Measurements from ENCODE around the gene NCAPD3. TPM values are rescaled to one million over a fixed set of nuclear protein-coding genes. Genes with fewer than 3 reads are reported as not detected.

NCAPD3 gene
- total RNA-seq, 3 donors from 2014 or later (not counting 1 experiment from before 2014, with no cell fraction given), result 27.6 to 33.6 (median 31.2) TPM

- Histone ChIP-seq H3K27ac (ENCODE audit: low read length) (no peak overlapping the region), H3K4me1 (ENCODE audit: control insufficient read depth, insufficient read depth, low read length) (no peaks in the 10 kb centered on the region), H3K9me3 (ENCODE audit: control insufficient read depth, insufficient read depth, low read length) (no peaks in the 10 kb centered on the region), H3K27me3 (ENCODE audit: control insufficient read depth, insufficient read depth, low read length) (no peaks in the 10 kb centered on the region), H3K4me3 (ENCODE audit: low read length) (no peak overlapping the region), H3K36me3 (ENCODE audit: control insufficient read depth, insufficient read depth, low read length) (peaks cover 71% of the 10 kb centered on the region)
- H3K36me3 Mint-ChIP-seq, result peaks cover 27% of the 10 kb centered on the region
- ATAC-seq (no peak), DNase-seq (no peak)
- TF ChIP-seq CTCF (IDR thresholded peaks at IDR 0.05), result no peak
- peaks cover 5 to 17% of the 10 kb centered on the region in 2 donors for H3K4me1 Mint-ChIP-seq
- H3K27me3 Mint-ChIP-seq (ENCODE audit: low read depth in 2 of 2), result no peaks in the 10 kb centered on the region
- no peaks in the 10 kb centered on the region for H3K9me3 Mint-ChIP-seq
- intact Hi-C loops (cut with micrococcal nuclease), result no loop called here
- 96% methylated on average over 8 of the region's 9 CpGs for WGBS (ENCODE audit: insufficient coverage)
- H3K4me3 Mint-ChIP-seq, result no peak overlapping the region
- no peak overlapping the region for H3K27ac Mint-ChIP-seq
Observed at GRCh38 chr11:134242376-134242775, 18.6 kb upstream of the NCAPD3 start.

GRCh38 chr11:134240592-134240991, 16.8 kb upstream of the NCAPD3 start:
- Histone ChIP-seq H3K4me3 (ENCODE audit: low read length) (no peak overlapping the region), H3K27ac (ENCODE audit: low read length) (no peak overlapping the region), H3K4me1 (ENCODE audit: control insufficient read depth, insufficient read depth, low read length) (no peaks in the 10 kb centered on the region), H3K27me3 (ENCODE audit: control insufficient read depth, insufficient read depth, low read length) (no peaks in the 10 kb centered on the region), H3K9me3 (ENCODE audit: control insufficient read depth, insufficient read depth, low read length) (no peaks in the 10 kb centered on the region), H3K36me3 (ENCODE audit: control insufficient read depth, insufficient read depth, low read length) (peaks cover 61% of the 10 kb centered on the region)
- TF ChIP-seq CTCF (IDR thresholded peaks at IDR 0.05), result no peak
- DNase-seq (no peak), ATAC-seq (no peak)
- Mint-ChIP-seq H3K36me3 (peaks cover 30% of the 10 kb centered on the region), H3K4me1 (peaks cover 13 to 21% of the 10 kb centered on the region in 2 donors), H3K27me3 (ENCODE audit: low read depth in 2 of 2) (no peaks in the 10 kb centered on the region), H3K9me3 (no peaks in the 10 kb centered on the region), H3K27ac (no peak overlapping the region), H3K4me3 (no peak overlapping the region)
- intact Hi-C loops (cut with micrococcal nuclease), result no loop called here
- WGBS (ENCODE audit: insufficient coverage), result 73% methylated on average over 5 of the region's 6 CpGs

GRCh38 chr11:134238956-134239355, 15.2 kb upstream of the NCAPD3 start:
- WGBS (ENCODE audit: insufficient coverage), result 97% methylated on average over 5 of the region's 5 CpGs
- ATAC-seq (no peak), DNase-seq (no peak)
- Histone ChIP-seq H3K4me1 (ENCODE audit: control insufficient read depth, insufficient read depth, low read length) (no peaks in the 10 kb centered on the region), H3K27me3 (ENCODE audit: control insufficient read depth, insufficient read depth, low read length) (no peaks in the 10 kb centered on the region), H3K27ac (ENCODE audit: low read length) (no peak overlapping the region), H3K36me3 (ENCODE audit: control insufficient read depth, insufficient read depth, low read length) (peaks cover 57% of the 10 kb centered on the region), H3K9me3 (ENCODE audit: control insufficient read depth, insufficient read depth, low read length) (no peaks in the 10 kb centered on the region), H3K4me3 (ENCODE audit: low read length) (no peak overlapping the region)
- intact Hi-C loops (cut with micrococcal nuclease), result no loop called here
- H3K4me3 Mint-ChIP-seq, result no peak overlapping the region
- no peaks in the 10 kb centered on the region for H3K27me3 Mint-ChIP-seq (ENCODE audit: low read depth in 2 of 2)
- no peak for TF ChIP-seq CTCF (IDR thresholded peaks at IDR 0.05)
- H3K36me3 Mint-ChIP-seq, result peaks cover 30% of the 10 kb centered on the region
- peaks cover 9 to 28% of the 10 kb centered on the region in 2 donors for H3K4me1 Mint-ChIP-seq
- H3K9me3 Mint-ChIP-seq, result no peaks in the 10 kb centered on the region
- H3K27ac Mint-ChIP-seq, result no peak overlapping the region

GRCh38 chr11:134237557-134237922, 13.8 kb upstream of the NCAPD3 start:
- Mint-ChIP-seq H3K4me3 (no peak overlapping the region), H3K4me1 (peaks cover 18 to 38% of the 10 kb centered on the region in 2 donors), H3K36me3 (peaks cover 20% of the 10 kb centered on the region), H3K9me3 (no peaks in the 10 kb centered on the region), H3K27me3 (ENCODE audit: low read depth in 2 of 2) (no peaks in the 10 kb centered on the region), H3K27ac (no peak overlapping the region)
- Histone ChIP-seq H3K4me1 (ENCODE audit: control insufficient read depth, insufficient read depth, low read length) (peaks cover 14% of the 10 kb centered on the region), H3K9me3 (ENCODE audit: control insufficient read depth, insufficient read depth, low read length) (no peaks in the 10 kb centered on the region), H3K4me3 (ENCODE audit: low read length) (no peak overlapping the region), H3K36me3 (ENCODE audit: control insufficient read depth, insufficient read depth, low read length) (peaks cover 44% of the 10 kb centered on the region), H3K27ac (ENCODE audit: low read length) (no peak overlapping the region), H3K27me3 (ENCODE audit: control insufficient read depth, insufficient read depth, low read length) (no peaks in the 10 kb centered on the region)
- ATAC-seq (no peak), DNase-seq (no peak)
- intact Hi-C loops (cut with micrococcal nuclease), result no loop called here
- 94% methylated on average over 11 of the region's 11 CpGs for WGBS (ENCODE audit: insufficient coverage)
- TF ChIP-seq CTCF (IDR thresholded peaks at IDR 0.05), result no peak
